Measurements from ENCODE around the gene EIF1AD.
A peak's percentile ranks its signal among the peaks of the same experiment; 100 is the strongest.
"Not testable (repeated sequence)": the region's sequence is repeated elsewhere in the genome, so short reads cannot be mapped to it uniquely, and the experiment has no call there.

EIF1AD gene, protein sequence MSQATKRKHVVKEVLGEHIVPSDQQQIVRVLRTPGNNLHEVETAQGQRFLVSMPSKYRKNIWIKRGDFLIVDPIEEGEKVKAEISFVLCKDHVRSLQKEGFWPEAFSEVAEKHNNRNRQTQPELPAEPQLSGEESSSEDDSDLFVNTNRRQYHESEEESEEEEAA

DNA sequence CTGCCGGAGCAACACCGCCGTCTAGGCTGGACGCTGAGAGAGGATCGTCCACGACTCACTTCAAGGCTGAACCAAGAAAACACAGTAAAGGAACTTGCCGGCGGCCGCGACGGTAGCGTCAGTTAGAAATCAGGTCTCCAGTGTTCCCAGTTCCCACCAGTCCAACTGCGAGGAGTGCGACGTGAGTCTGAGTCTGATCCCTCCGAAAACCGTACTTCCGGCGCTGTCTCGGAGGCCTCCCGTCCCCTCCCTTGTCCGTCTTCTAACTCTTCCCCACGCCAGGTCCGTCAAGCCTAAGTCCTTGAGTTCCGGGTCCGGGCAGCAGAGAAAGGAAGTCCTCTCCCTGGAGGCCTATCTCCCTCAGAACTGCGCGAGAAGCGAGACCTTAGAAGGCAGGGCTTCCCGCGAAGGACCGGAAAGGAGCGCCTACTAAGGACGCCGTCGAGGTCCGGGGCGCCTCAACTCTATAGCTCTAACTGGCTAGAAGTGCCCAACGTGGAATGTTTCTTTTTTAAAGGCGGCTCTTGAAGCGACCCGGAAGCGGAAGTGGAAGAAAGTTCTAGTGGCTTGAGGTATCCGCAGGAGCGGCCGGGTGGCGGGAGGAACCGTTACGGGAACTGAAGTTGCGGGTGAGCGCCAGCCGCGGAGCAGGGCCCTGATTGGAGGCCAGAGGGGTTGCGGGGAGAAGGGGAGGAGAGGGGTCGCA, at the start of gene EIF1AD, which contains the start of gene BANF1:
TSS of gene EIF1AD (minus strand) at position 216 of the 706 bp plus-strand sequence. CDS start 1,768 bp downstream, outside the sequence.
TSS of gene BANF1 (plus strand) at position 562 of the 706 bp plus-strand sequence. CDS start 748 bp downstream, outside the sequence.
- peak; percentile 99 for DNase-seq

DNA sequence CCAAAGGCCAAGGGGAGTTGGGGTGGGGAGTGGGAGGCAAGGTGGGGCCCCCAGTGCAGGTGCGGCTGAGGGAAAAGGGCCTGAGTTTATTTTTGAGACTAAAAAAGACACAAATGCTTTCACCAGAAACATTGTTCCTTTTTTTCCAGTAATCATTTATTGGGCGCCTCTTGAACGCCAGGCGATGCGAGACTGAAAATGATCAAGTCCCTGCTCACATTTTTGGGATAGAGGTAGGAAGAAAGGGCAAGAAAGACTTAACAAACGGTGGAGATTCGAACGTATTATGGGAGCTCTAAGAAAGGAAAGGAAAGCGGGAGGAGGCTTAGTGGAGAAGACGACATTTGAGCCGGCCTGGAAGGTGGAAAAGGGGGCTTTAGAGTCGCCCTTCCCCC, 49.4 kb upstream of the EIF1AD start:
- no peak for DNase-seq

DNA sequence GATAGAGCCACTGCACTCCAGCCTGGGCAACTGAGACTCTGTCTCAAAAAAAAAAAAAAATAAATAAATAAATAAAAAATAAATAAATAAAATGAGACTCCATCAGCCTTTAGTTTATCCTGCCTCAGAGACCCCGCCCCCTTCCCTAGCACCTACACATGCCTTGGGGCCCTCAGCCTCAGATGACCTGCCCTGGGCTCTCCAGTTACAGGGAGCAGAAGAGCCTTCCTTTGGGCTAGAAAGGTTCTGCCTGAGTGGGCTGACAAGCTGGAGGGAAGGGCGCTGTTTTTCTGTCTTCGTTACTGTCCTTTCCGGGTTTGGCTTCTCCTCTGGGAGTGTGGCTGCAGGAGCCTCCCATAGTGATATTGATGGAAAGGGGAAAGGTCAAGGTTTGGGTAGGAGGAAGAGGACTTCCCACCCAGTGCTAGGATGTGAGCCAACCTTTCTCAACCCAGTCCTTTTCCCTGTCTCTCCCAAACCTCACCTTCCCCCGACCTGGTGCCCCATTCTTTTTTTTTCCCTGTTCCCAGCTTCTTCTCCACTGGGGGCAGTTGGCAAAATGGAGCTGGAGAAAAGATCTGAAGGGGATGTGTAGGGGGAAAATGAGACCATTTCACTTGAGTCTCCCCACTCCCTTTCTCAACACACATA, 48.7 kb upstream of the EIF1AD start:
- DNase-seq = peak; percentile 38

DNA sequence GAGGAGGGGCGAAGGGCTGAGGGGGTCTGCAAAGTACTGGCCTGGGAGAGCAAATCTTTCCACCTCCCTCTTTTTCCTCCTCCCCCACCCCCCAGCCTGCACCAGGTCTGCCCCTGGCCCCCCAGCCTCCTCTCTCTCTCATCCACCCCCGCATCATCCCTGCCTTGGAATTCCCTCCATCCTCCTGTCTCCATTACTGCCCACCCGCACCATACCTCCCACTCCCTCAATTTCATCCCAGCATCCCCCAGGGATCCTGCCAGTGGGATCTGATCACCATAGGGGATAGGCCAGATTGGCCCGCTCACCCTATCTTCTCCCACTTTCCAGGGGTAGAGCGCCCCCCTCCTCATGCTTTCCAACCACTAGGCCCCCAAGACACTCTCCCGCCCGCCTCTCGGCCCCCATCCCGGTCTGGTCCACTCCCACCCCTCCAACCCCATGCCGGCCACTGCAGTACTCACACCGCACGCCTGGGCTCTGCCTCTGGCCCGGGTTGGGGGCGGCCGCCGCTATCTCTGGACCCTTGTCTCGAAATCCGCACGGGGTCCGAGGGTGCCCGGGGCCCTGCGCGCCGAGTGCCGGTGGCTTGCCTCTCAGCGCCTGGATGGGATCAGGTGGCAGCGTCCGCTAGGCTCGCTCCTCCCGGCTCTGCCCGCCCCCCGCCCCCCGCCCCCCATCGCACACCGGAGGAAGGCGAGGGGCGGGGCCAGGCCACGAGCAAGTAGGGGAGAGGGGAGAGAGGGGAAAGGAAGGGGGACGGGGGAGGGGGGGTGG, 46.8 kb upstream of the EIF1AD start, which contains the start of gene GAL3ST3:
TSS of gene GAL3ST3 (minus strand) at position 615 of the 777 bp plus-strand sequence. CDS start 3,746 bp downstream, outside the sequence.
- peak; percentile 75 for DNase-seq

DNA sequence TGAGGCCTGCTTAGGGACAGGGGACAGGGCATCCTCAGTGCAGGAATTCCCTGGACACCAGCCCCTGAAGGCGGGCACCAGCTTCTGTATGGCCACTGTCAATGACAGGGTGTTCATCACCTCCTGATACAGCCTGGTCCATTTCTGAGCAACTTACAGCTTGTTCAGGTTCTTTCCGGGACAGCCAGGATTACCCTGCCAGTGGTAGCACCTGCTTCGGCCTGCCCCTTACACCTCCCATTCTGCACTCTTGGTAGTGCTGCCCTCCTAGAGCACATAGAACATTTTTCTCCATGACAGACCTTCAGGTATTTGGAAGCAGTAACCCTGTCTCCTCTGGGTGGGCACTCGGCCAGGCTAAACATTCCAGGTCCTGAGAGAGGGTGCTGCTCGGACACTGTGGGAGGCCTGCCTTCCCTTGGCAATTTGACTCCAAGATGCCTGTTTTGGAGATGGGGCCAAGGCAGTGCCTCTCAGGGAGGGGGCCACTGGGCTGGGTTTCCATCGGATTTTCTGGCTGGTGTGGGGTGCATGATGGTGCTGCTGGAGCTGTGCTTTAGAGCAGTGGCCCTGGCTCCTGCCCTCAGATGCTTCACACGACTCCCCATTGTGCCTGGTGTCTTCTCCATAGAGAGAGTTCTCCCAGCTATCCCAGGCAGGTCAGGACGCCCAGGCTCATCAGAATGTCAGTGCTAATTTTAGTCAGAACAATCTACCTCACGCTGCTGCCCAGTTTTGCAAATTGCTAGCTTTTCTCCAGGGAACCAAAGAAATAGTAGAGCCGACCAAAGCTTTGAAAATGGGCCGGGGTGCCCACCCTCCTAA, 45.8 kb upstream of the EIF1AD start:
- no peak for DNase-seq

- no peak for DNase-seq
Measured at GRCh38 chr11:66046901-66047300, 44.9 kb upstream of the EIF1AD start.

DNA sequence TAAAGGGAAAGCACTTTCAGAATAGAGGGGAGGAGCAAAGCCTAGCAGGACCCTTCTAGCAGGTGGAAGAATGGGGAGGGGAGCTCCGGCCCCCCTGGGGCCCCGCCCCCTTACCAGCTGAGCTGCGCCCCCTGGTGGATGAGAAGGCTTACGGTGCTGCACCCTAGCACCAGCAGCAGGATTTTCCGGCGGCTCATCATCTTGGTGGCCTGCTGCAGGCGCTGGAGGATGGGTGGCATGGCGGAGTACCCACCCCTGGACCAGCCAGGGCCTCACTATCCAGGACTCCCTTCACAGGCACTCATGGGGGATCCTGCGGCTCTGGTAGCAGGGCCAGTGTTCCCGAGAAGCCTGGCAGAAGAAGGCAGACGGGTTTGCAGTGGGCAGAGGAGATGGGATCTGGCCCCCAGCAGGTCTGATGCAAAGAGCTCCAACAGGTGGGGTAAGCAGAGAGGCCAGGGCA, 43.3 kb upstream of the EIF1AD start:
- peak; percentile 92 for DNase-seq

- DNase-seq = no peak
Measured at GRCh38 chr11:66044757-66045156, 42.8 kb upstream of the EIF1AD start.

- no peak for DNase-seq
Measured at GRCh38 chr11:66042996-66043906, 41.3 kb upstream of the EIF1AD start.

- DNase-seq = no peak
Measured at GRCh38 chr11:66042227-66042995, 40.5 kb upstream of the EIF1AD start.

DNA sequence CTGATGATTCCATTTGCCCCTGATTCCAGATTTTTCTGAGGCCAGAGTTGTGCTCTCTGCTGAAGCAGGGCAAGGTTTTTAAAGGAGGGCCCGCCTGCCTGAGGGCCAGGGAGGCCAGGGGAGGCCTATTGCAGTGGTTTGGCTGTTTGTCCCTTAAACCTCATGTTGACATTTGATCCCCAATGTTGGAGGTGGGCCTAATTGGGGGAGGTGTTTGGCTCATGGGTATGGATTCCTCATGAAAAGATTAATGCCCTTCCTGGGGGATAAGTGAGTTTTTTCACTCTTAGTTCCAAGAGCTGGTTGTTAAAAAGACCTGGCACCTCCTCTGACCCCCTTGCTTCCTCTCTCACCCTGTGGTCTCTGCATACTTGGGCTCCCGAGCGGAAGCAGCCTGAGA, 37.8 kb upstream of the EIF1AD start:
- DNase-seq = no peak

DNA sequence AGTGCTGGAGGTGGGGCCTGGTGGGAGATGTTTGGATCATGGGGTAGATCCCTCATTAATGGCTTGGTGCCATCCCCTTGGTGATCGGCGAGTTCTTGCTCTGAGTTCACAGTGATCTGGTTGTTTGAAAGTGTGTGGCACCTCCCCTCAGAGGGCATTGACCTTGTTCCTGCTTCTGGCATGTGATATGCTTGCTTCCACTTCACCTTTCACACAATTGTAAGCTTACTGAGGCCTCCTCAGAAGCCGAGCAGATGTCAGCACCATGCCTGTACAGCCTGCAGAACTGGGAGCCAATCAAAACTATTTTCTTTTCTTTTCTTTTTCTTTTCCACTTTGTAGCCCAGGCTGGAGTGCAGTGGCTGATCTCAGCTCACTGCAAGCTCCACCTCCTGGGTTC, 35.4 kb upstream of the EIF1AD start:
- DNase-seq = no peak

GRCh38 chr11:66036334-66036710, 34.4 kb upstream of the EIF1AD start:
- no peak for DNase-seq

DNA sequence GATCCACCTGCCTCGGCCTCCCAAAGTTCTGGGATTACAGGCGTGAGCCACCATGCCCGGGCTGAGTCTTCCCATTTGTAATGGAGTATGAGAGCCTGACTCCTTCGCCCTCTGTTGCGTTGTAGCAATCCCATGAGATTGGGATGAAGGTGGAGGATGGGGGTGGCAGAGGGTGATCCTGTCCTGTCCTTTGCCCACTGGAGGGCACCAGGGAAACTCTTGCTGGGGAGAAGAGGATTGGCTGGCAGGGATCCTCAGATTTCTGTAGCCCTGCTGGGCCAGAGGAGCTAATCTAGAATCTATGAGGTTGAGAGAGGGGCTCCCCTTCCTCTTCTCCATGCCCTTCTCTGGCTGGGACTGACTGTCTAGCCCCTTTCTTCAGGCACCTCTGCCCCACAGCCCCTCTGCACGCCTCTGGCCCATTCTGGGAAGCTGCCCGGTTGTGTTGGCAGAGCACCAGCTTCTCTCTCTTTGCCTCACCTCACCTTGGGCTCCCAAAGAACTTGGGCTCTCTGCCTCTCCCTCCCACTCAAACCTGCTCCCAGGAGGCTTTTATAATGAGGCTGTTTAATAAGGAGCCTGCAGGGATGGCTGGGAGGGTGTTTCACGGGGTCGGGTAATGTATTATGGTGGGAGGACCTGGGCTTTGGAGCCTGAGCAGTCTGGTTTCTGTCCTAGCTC, 33.8 kb upstream of the EIF1AD start:
- no peak for DNase-seq

GRCh38 chr11:66032957-66033735, 31.2 kb upstream of the EIF1AD start:
- DNase-seq = no peak

DNA sequence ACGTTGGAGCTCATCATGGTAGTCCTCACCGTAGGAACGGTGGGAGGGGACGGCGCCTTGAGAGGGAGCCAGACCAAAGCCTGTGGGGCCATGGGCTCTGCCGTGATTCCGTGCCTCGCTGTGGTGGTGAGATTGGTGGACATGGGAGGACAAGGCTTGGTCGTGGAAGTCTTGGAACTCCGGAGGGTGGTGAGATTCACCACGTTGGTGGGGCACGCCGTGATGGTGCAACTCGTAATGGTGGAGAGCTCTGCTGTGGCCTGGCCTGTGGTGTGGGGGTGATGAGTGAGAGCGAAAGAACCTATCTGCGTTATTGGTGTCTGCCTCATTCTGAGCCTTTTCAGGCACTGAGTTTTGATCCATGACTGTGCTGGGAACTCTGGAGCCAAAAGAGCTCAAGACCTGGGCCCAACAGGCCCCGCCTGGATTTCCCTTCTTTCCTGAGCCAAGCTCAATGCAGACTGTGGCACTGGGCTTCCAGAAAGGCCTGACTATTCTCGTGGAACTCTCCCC, 24.1 kb upstream of the EIF1AD start, which contains the start of gene CATSPER1:
TSS of gene CATSPER1 (minus strand) at position 463 of the 513 bp plus-strand sequence. CDS start at position 363, 100 bp downstream.
- no peak for DNase-seq

- not testable (repeated sequence) for DNase-seq
Measured at GRCh38 chr11:66023186-66023440, 21.2 kb upstream of the EIF1AD start.

DNA sequence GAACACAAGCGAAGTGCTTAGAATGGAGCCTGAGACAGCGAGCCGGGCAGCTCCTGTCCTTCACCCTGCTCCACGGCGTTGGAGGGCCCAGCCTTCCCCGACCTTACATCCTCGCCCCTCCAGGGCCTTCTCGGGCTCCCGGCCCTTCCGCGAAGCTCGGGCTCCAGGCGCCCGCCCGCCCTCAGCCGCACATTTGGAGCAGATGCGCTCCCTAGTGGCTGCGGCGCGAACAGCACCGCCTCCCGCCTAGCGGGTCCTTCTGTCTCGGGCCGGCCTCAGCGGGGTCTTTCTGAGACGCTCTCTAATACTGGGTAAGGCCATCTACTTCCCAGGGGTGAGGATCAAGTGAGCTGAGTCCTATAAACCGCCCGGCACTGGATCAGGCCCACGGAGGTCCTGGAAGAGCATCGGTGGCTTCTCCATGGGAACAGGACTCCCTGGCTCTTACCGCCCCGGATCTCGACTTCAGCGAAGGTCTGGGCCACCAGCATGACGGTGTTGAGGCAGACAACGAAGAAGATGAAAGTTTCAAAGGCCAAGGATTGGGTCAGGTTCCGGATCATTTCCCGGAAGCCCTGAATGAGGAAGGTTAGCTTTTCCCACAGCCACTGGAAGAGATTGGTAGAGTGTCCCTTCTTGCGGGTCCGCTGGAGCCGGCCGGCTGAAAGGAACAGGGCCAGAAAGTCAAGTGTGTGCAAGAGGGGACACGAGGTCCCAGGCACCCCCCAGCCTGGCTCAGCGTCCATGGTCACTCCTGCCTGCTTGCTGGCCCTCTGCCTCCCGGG, 20.6 kb upstream of the EIF1AD start:
- peak; percentile 85 for DNase-seq

All from eye (tissue), 1 donor.